Posterior cingulate gyrus (tissue), 11 donors: ENCODE measurements around the gene HIGD1A.

Source experiments
- DNase-seq, 10 donors: peaks; one replicate each; pipeline versions ENCODE4 v3.0.0 to v3.0.0-alpha.2; 2020 to 2021; ENCODE audit warnings: mixed read lengths in 3 of 10
- intact Hi-C: fragments of 100-400 bp; cut with DNase I; formaldehyde crosslinking; loops from one replicate; pipeline ENCODE4 v1.15.1; 2023

HIGD1A gene

GRCh38 chr3:42763021-42763420 lies 41.3 kb downstream of the HIGD1A start:
- no peak for DNase-seq
- intact Hi-C loops: no loop called here

GRCh38 chr3:42762046-42762724 lies 42.1 kb downstream of the HIGD1A start:
- no peak for DNase-seq
- intact Hi-C loops: no loop called here

- no peak for DNase-seq
- intact Hi-C loops: no loop called here
Measured at GRCh38 chr3:42758126-42758525, 46.2 kb downstream of the HIGD1A start.

- DNase-seq: no peak
- intact Hi-C loops: no loop called here
Measured at GRCh38 chr3:42756681-42757213, 47.5 kb downstream of the HIGD1A start.

GRCh38 chr3:42755681-42756578 lies 48.4 kb downstream of the HIGD1A start:
- peak in 1 of 10 donors; percentile 45 for DNase-seq
- intact Hi-C loops: no loop called here

- intact Hi-C loops: no loop called here
- no peak for DNase-seq
Measured at GRCh38 chr3:42753757-42754156, 50.5 kb downstream of the HIGD1A start.

- intact Hi-C loops: no loop called here
- no peak for DNase-seq
Measured at GRCh38 chr3:42752961-42753360, 51.3 kb downstream of the HIGD1A start.

GRCh38 chr3:42752441-42752840 lies 51.8 kb downstream of the HIGD1A start:
- no peak for DNase-seq
- intact Hi-C loops: no loop called here

- intact Hi-C loops: loop anchor here (2.0 kb wide), 1 partner anchor 179 kb away; no protein-coding TSS in a partner anchor
- peak in 1 of 10 donors; percentile 81 for DNase-seq
Measured at GRCh38 chr3:42751609-42752008, 52.7 kb downstream of the HIGD1A start.

GRCh38 chr3:42750834-42751233 lies 53.5 kb downstream of the HIGD1A start:
- intact Hi-C loops: loop anchor here (2.0 kb wide), 1 partner anchor 178 kb away; no protein-coding TSS in a partner anchor
- peak in 1 of 10 donors; percentile 24 for DNase-seq

GRCh38 chr3:42749753-42750231 lies 54.5 kb downstream of the HIGD1A start:
- DNase-seq: peak in 4 of 10 donors; percentile 54 to 91 (median 57)
- intact Hi-C loops: loop anchor here (2.0 to 5.0 kb wide), 4 partner anchors 87 to 249 kb away; partner anchors contain the start of gene NKTR

- peak in 1 of 10 donors; percentile 57 for DNase-seq
- intact Hi-C loops: loop anchor here (2.0 to 5.0 kb wide), 3 partner anchors 87 to 248 kb away; partner anchors contain the start of gene NKTR
Measured at GRCh38 chr3:42749025-42749752, 55.1 kb downstream of the HIGD1A start.

GRCh38 chr3:42747581-42747980 lies 56.7 kb downstream of the HIGD1A start:
- intact Hi-C loops: loop anchor here (5.0 kb wide), 2 partner anchors 85 to 145 kb away; partner anchors contain the start of gene NKTR
- peak in 1 of 10 donors; percentile 53 for DNase-seq

GRCh38 chr3:42746455-42747450 lies 57.5 kb downstream of the HIGD1A start:
- intact Hi-C loops: loop anchor here (5.0 kb wide), 2 partner anchors 84 to 144 kb away; partner anchors contain the start of gene NKTR
- DNase-seq: peak in 1 of 10 donors; percentile 71

- peak in 1 of 10 donors; percentile 33 for DNase-seq
- intact Hi-C loops: loop anchor here (5.0 kb wide), 2 partner anchors 84 to 144 kb away; partner anchors contain the start of gene NKTR
Measured at GRCh38 chr3:42745776-42746454, 58.4 kb downstream of the HIGD1A start.

- DNase-seq: no peak
- intact Hi-C loops: loop anchor here (5.0 kb wide), 2 partner anchors 83 to 143 kb away; partner anchors contain the start of gene NKTR
Measured at GRCh38 chr3:42745291-42745745, 59.0 kb downstream of the HIGD1A start.

- DNase-seq: peak in 1 of 10 donors; percentile 65
- intact Hi-C loops: no loop called here
Measured at GRCh38 chr3:42743204-42743995, 60.9 kb downstream of the HIGD1A start.
